Mesenchymal stem cell (in vitro differentiated cells and primary cell): ENCODE data around the gene MARS1.
"Not testable (repeated sequence)": the region's sequence is repeated elsewhere in the genome, so short reads cannot be mapped to it uniquely, and the experiment has no call there.

Experiments
- DNase-seq: peaks from one replicate; pipeline ENCODE4 v3.0.0-alpha.2; 2013
- H2AFZ ChIP-seq: one replicate; pipeline ENCODE4 v1.6.1; 2013; ENCODE audit warnings: low read depth, mild to moderate bottlenecking, control low read depth, inconsistent platforms, low read length, moderate library complexity
- H2AK5ac ChIP-seq: 2 replicates; pipeline ENCODE4 v1.6.1; 2013; ENCODE audit warnings: low read length, moderate library complexity, mild to moderate bottlenecking, inconsistent platforms; ENCODE audit not compliant: severe bottlenecking
- H2BK120ac ChIP-seq: one replicate; pipeline ENCODE4 v1.6.1; 2013; ENCODE audit warnings: low read depth, mild to moderate bottlenecking, inconsistent platforms, low read length, moderate library complexity
- H2BK12ac ChIP-seq, 2 experiments: one replicate each; pipeline ENCODE4 v1.6.1; 2013; ENCODE audit warnings: inconsistent platforms in 2 of 2, low read length in 2 of 2, mild to moderate bottlenecking in 2 of 2, moderate library complexity in 2 of 2, control low read depth in 1 of 2
- H2BK15ac ChIP-seq: one replicate; pipeline ENCODE4 v1.6.1; 2013; ENCODE audit warnings: mild to moderate bottlenecking, low read depth, inconsistent platforms; ENCODE audit not compliant: poor library complexity, severe bottlenecking
- H2BK5ac ChIP-seq: 2 replicates; pipeline ENCODE4 v1.6.1; 2013; ENCODE audit warnings: low read depth, mild to moderate bottlenecking, low read length, control low read depth, inconsistent platforms; ENCODE audit not compliant: poor library complexity, severe bottlenecking
- H3K14ac ChIP-seq, 2 experiments: one replicate each; pipeline ENCODE4 v1.6.1; 2013; ENCODE audit warnings: inconsistent platforms in 2 of 2, low read length in 2 of 2, control low read depth in 1 of 2, mild to moderate bottlenecking in 1 of 2, moderate library complexity in 1 of 2
- H3K18ac ChIP-seq, 2 experiments: one replicate each; pipeline ENCODE4 v1.6.1; 2013; ENCODE audit warnings: inconsistent platforms in 2 of 2, low read length in 2 of 2, control low read depth in 1 of 2, low read depth in 1 of 2, mild to moderate bottlenecking in 1 of 2
- H3K23ac ChIP-seq, 2 experiments: one replicate each; pipeline ENCODE4 v1.6.1; 2013; ENCODE audit warnings: inconsistent platforms in 2 of 2, low read length in 2 of 2, mild to moderate bottlenecking in 2 of 2, moderate library complexity in 2 of 2, control low read depth in 1 of 2
- H3K27ac ChIP-seq: 2 replicates; pipeline ENCODE4 v1.5.1; 2013; ENCODE audit warnings: mild to moderate bottlenecking, moderate library complexity, low read length, control low read depth, inconsistent platforms; ENCODE audit not compliant: poor library complexity, severe bottlenecking
- H3K27me3 ChIP-seq, 2 experiments: 2 replicates each; pipeline versions ENCODE4 v1.6.1 to v1.7.0; 2013; ENCODE audit warnings: low read length in 2 of 2, mild to moderate bottlenecking in 2 of 2, moderate library complexity in 2 of 2, control low read depth in 1 of 2, inconsistent platforms in 1 of 2; ENCODE audit not compliant: control insufficient read depth in 1 of 2, insufficient read depth in 1 of 2
- H3K36me3 ChIP-seq, 2 experiments: 2 replicates each; pipeline versions ENCODE4 v1.6.1 to v1.7.0; 2013; ENCODE audit warnings: low read length in 2 of 2, control low read depth in 1 of 2, inconsistent platforms in 1 of 2, low read depth in 1 of 2, mild to moderate bottlenecking in 1 of 2; ENCODE audit not compliant: insufficient read depth in 2 of 2, control insufficient read depth in 1 of 2
- H3K4ac ChIP-seq, 2 experiments: one replicate each; pipeline ENCODE4 v1.6.1; 2013; ENCODE audit warnings: inconsistent platforms in 2 of 2, low read length in 2 of 2, mild to moderate bottlenecking in 2 of 2, moderate library complexity in 2 of 2, control low read depth in 1 of 2, low read depth in 1 of 2
- H3K4me1 ChIP-seq: 2 replicates; pipeline ENCODE4 v1.6.1; 2013; ENCODE audit warnings: low read depth, low read length, control low read depth; ENCODE audit not compliant: control insufficient read depth, insufficient read depth
- H3K4me2 ChIP-seq: 2 replicates; pipeline ENCODE4 v1.6.1; 2013; ENCODE audit warnings: low read length, mild to moderate bottlenecking, inconsistent platforms; ENCODE audit not compliant: poor library complexity, severe bottlenecking
- H3K4me3 ChIP-seq, 2 experiments: 2 replicates each; pipeline versions ENCODE4 v1.5.1 to v1.7.0; 2013; ENCODE audit warnings: low read length in 2 of 2, mild to moderate bottlenecking in 2 of 2, control low read depth in 1 of 2, low read depth in 1 of 2; ENCODE audit not compliant: insufficient read depth in 1 of 2
- H3K79me1 ChIP-seq: replicated peaks from 2 replicates; pipeline ENCODE4 v1.6.1; 2013; ENCODE audit warnings: mild to moderate bottlenecking, control low read depth, low read length, inconsistent platforms; ENCODE audit not compliant: poor library complexity, severe bottlenecking
- H3K9ac ChIP-seq: 2 replicates; pipeline ENCODE4 v1.7.0; 2013; ENCODE audit warnings: mild to moderate bottlenecking, low read length, moderate library complexity
- H3K9me3 ChIP-seq: 2 replicates; pipeline ENCODE4 v1.7.0; 2013; ENCODE audit warnings: mild to moderate bottlenecking, low read length; ENCODE audit not compliant: control insufficient read depth
- H4K8ac ChIP-seq: one replicate; pipeline ENCODE4 v1.6.1; 2013; ENCODE audit warnings: inconsistent platforms, mild to moderate bottlenecking, low read length, moderate library complexity
- H4K91ac ChIP-seq: one replicate; pipeline ENCODE4 v1.6.1; 2013; ENCODE audit warnings: mild to moderate bottlenecking, low read length, inconsistent platforms
- WGBS: methylation state at CpG from one replicate; pipeline ENCODE4 v1.1.7; 2013; ENCODE audit warnings: mixed read lengths; 5-methylcytosine and 5-hydroxymethylcytosine counted together

MARS1 gene

DNA sequence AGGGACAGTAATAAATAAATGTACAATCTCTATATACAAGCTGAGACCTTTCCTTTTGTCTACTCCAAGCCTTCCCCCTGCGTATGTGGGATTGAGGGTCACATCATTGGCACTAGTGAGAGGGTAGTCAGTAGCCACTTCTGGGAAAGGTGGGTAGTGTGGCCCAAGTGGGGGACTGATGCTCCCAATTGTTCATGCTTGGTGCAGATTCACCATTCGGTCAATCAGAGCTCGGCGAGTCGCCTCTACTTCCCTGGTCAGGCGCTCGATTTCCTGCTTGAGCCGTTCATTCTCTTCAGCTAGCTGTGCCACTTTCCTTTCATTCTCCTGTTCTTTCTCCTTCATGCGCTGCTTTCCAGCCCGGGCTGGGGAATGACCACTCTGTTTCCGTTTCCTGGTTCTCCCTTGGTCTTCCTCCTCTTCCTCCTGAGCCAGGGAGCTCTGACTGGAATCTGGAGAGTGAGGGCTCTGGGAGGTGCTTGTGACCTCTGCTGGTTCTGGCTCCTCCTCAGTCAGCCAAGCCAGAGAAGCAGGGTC is 28.8 kb downstream of the MARS1 start:
- Histone ChIP-seq H2BK5ac (no peak overlapping the region), H3K27me3 (no peaks in the 10 kb centered on the region), H2BK15ac (no peak overlapping the region), H3K4me1 (peaks cover 12% of the 10 kb centered on the region), H3K36me3 (peaks cover 36 to 69% of the 10 kb centered on the region in 2 experiments), H2BK120ac (no peak overlapping the region), H2AK5ac (no peak overlapping the region), H2AFZ (no peak overlapping the region), H3K4ac (no peak overlapping the region), H3K14ac (no peak overlapping the region), H3K9me3 (no peaks in the 10 kb centered on the region), H3K9ac (peak overlapping the region; percentile 98), H3K4me3 (no peak overlapping the region), H4K8ac (no peak overlapping the region), H3K79me1 (peaks cover 12% of the 10 kb centered on the region), H3K18ac (no peak overlapping the region), H2BK12ac (no peak overlapping the region), H3K27ac (no peak overlapping the region), H3K23ac (no peak overlapping the region), H3K4me2 (no peak overlapping the region), H4K91ac (no peak overlapping the region)
- DNase-seq = peak; percentile 28
- WGBS = 96% methylated on average over 8 of the region's 11 CpGs

DNA sequence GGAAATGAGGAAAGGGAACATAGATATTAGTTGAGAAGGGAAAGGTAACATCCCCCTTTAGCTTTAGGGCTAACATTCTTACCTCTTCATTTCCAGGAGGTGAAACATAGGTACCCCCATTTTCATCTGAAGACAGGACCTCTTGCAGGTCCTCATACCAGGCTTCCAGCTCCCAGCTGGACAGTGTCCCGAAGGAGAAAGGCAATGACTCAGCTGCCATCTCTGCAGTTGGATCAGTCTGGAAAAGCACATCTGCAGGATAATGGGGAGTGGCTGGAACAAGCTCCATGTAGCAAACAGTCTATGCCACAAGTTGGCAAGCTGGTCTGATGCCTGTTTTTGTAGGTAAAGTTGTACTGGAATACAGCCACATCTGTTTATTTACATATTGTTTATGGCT is 29.3 kb downstream of the MARS1 start:
- H4K8ac ChIP-seq = no peak overlapping the region
- peak overlapping the region; percentile 98 for H3K9ac ChIP-seq
- no peak overlapping the region for H2AK5ac ChIP-seq
- H3K4me2 ChIP-seq = no peak overlapping the region
- H2BK12ac ChIP-seq = no peak overlapping the region
- H3K4me1 ChIP-seq = peaks cover 15% of the 10 kb centered on the region
- no peak overlapping the region for H4K91ac ChIP-seq
- no peak overlapping the region for H3K4ac ChIP-seq
- H3K27ac ChIP-seq = no peak overlapping the region
- 34% methylated on average over 1 of the region's 1 CpG for WGBS
- no peak overlapping the region for H2BK15ac ChIP-seq
- H3K18ac ChIP-seq = no peak overlapping the region
- peaks cover 32 to 64% of the 10 kb centered on the region in 2 experiments for H3K36me3 ChIP-seq
- no peak overlapping the region for H2AFZ ChIP-seq
- peaks cover 9% of the 10 kb centered on the region for H3K79me1 ChIP-seq
- no peak overlapping the region for H2BK5ac ChIP-seq
- DNase-seq = peak; percentile 72
- H3K27me3 ChIP-seq = no peaks in the 10 kb centered on the region
- H3K9me3 ChIP-seq = no peaks in the 10 kb centered on the region
- H2BK120ac ChIP-seq = no peak overlapping the region
- H3K4me3 ChIP-seq = peak overlapping the region in 1 of 2 experiments; percentile 94
- no peak overlapping the region for H3K14ac ChIP-seq
- H3K23ac ChIP-seq = no peak overlapping the region

GRCh38 chr12:57517718-57518117 is 29.9 kb downstream of the MARS1 start:
- not testable (repeated sequence) for H3K79me1 ChIP-seq, H3K4me2 ChIP-seq, H3K27ac ChIP-seq, H2BK15ac ChIP-seq, H3K14ac ChIP-seq, H3K23ac ChIP-seq, H2BK12ac ChIP-seq, H3K18ac ChIP-seq, H2BK120ac ChIP-seq, H3K27me3 ChIP-seq, H2AFZ ChIP-seq, H4K91ac ChIP-seq, DNase-seq, H2BK5ac ChIP-seq, H3K9me3 ChIP-seq, H3K4ac ChIP-seq, H2AK5ac ChIP-seq, H4K8ac ChIP-seq
- 98% methylated on average over 10 of the region's 10 CpGs for WGBS
- Histone ChIP-seq H3K9ac (peak overlapping the region; percentile 98), H3K4me3 (peak overlapping the region in 1 of 2 experiments; percentile 94), H3K36me3 (peaks cover 29 to 58% of the 10 kb centered on the region in 2 experiments), H3K4me1 (peaks cover 17% of the 10 kb centered on the region)

GRCh38 chr12:57518176-57518919 is 30.5 kb downstream of the MARS1 start:
- Histone ChIP-seq H3K36me3 (peaks cover 25 to 52% of the 10 kb centered on the region in 2 experiments), H3K9ac (peak overlapping the region; percentile 98), H2BK12ac (no peak overlapping the region), H3K23ac (peak overlapping the region in 1 of 2 experiments; percentile 68), H2AFZ (no peak overlapping the region), H2BK5ac (no peak overlapping the region), H4K8ac (no peak overlapping the region), H3K14ac (no peak overlapping the region), H2BK15ac (no peak overlapping the region), H3K9me3 (no peaks in the 10 kb centered on the region), H3K27ac (no peak overlapping the region), H3K79me1 (peaks cover 6% of the 10 kb centered on the region), H3K4ac (no peak overlapping the region), H4K91ac (no peak overlapping the region), H3K4me1 (peaks cover 17% of the 10 kb centered on the region), H2BK120ac (no peak overlapping the region), H3K4me3 (peak overlapping the region in 1 of 2 experiments; percentile 94), H3K4me2 (peak overlapping the region; percentile 71), H2AK5ac (no peak overlapping the region), H3K27me3 (no peaks in the 10 kb centered on the region), H3K18ac (no peak overlapping the region)
- peak; percentile 15 for DNase-seq
- WGBS = 92% methylated on average over 7 of the region's 8 CpGs
